Breast epithelium (tissue), 4 donors: ENCODE results near the gene CHST9. TPM values are rescaled to one million over a fixed set of nuclear protein-coding genes. Genes with fewer than 3 reads are reported as not detected.

Source experiments
- DNase-seq, 2 donors: peaks; one replicate each; pipeline ENCODE4 v3.0.0-alpha.2; 2019; ENCODE audit warnings: low spot score in 2 of 2
- H3K27ac ChIP-seq, 2 donors: fragments of 200-600 bp; sonication (generic) in 1 of 2; one replicate each; pipeline ENCODE4 v1.5.1; 2016 to 2019; ENCODE audit warnings: mild to moderate bottlenecking in 1 of 2
- H3K27me3 ChIP-seq, 2 donors: fragments of 200-600 bp; sonication (generic) in 1 of 2; one replicate each; pipeline versions ENCODE4 v1.5.1 to v1.6.0; 2017 to 2019; ENCODE audit warnings: control low read depth in 1 of 2, mild to moderate bottlenecking in 1 of 2
- H3K36me3 ChIP-seq: fragments of 200-600 bp; one replicate; pipeline ENCODE4 v1.5.1; 2019
- H3K4me1 ChIP-seq, 2 donors: fragments of 200-600 bp; sonication (generic); one replicate each; pipeline ENCODE4 v1.5.1; 2016 to 2019; ENCODE audit warnings: control low read depth in 1 of 2
- H3K4me3 ChIP-seq, 3 donors: fragments of 200-600 bp; sonication (generic); 1 replicate in 2 of 3; 2 replicates in 1 of 3; pipeline ENCODE4 v1.5.1; 2016 to 2019; ENCODE audit warnings: mild to moderate bottlenecking in 3 of 3, moderate library complexity in 2 of 3
- H3K9me3 ChIP-seq, 2 donors: fragments of 200-600 bp; sonication (generic) in 1 of 2; one replicate each; pipeline ENCODE4 v1.5.1; 2016 to 2019; ENCODE audit warnings: control low read depth in 1 of 2
- CTCF ChIP-seq, 3 donors: fragments of 450-650 bp; IDR thresholded peaks; one replicate each; pipeline ENCODE4 v1.5.1; 2016 to 2017; ENCODE audit warnings: antibody characterized with exemption in 3 of 3, mild to moderate bottlenecking in 3 of 3, moderate library complexity in 3 of 3
- POLR2A ChIP-seq: fragments of 450-650 bp; IDR thresholded peaks from one replicate; pipeline ENCODE4 v1.6.1; 2016; ENCODE audit warnings: antibody characterized with exemption, mild to moderate bottlenecking, moderate library complexity
- POLR2AphosphoS5 ChIP-seq, 3 donors: sonication (generic); formaldehyde crosslinking; IDR thresholded peaks; one replicate each; pipeline ENCODE4 v1.6.1; 2017; ENCODE audit warnings: antibody characterized with exemption in 3 of 3
- intact Hi-C: fragments of 100-400 bp; cut with DNase I; formaldehyde crosslinking; loops from one replicate; pipeline ENCODE4 v1.15.1; 2023; ENCODE audit warnings: low total_unique reads
- total RNA-seq, 3 donors: library from RNA; depleted of rRNA; stranded (reverse); fragments of >200 nt; gene quantifications; one replicate each; pipeline ENCODE4 v1.1.0, GENCODE V29; 2016

Gene CHST9
- total RNA-seq, 3 donors from 2014 or later, result 1.6 to 8.5 TPM; not detected in 1

- no peak for DNase-seq
- no peaks in the 10 kb centered on the region for H3K9me3 ChIP-seq
- H3K36me3 ChIP-seq, result no peaks in the 10 kb centered on the region
- H3K4me1 ChIP-seq, result no peaks in the 10 kb centered on the region
- intact Hi-C loops, result no loop called here
- no peak overlapping the region for H3K4me3 ChIP-seq
- TF ChIP-seq POLR2A, result no peak
- no peak for TF ChIP-seq CTCF (IDR thresholded peaks at IDR 0.05)
- TF ChIP-seq POLR2AphosphoS5 (IDR thresholded peaks at IDR 0.05), result no peak
- H3K27ac ChIP-seq, result no peak overlapping the region
- H3K27me3 ChIP-seq, result no peaks in the 10 kb centered on the region
Observed at GRCh38 chr18:27009293-27009692, 175.8 kb downstream of the CHST9 start.

GRCh38 chr18:27008575-27008974, 176.5 kb downstream of the CHST9 start:
- no peak overlapping the region for H3K27ac ChIP-seq
- no peak for TF ChIP-seq CTCF (IDR thresholded peaks at IDR 0.05)
- TF ChIP-seq POLR2A, result no peak
- TF ChIP-seq POLR2AphosphoS5 (IDR thresholded peaks at IDR 0.05), result no peak
- no peaks in the 10 kb centered on the region for H3K27me3 ChIP-seq
- H3K36me3 ChIP-seq, result no peaks in the 10 kb centered on the region
- H3K9me3 ChIP-seq, result no peaks in the 10 kb centered on the region
- DNase-seq, result no peak
- intact Hi-C loops, result no loop called here
- H3K4me1 ChIP-seq, result no peaks in the 10 kb centered on the region
- no peak overlapping the region for H3K4me3 ChIP-seq

GRCh38 chr18:27007880-27008279, 177.2 kb downstream of the CHST9 start:
- Histone ChIP-seq H3K4me3 (no peak overlapping the region), H3K9me3 (no peaks in the 10 kb centered on the region), H3K27ac (no peak overlapping the region), H3K36me3 (no peaks in the 10 kb centered on the region), H3K4me1 (no peaks in the 10 kb centered on the region), H3K27me3 (no peaks in the 10 kb centered on the region)
- intact Hi-C loops, result no loop called here
- DNase-seq, result no peak
- no peak for TF ChIP-seq POLR2AphosphoS5 (IDR thresholded peaks at IDR 0.05)
- no peak for TF ChIP-seq POLR2A
- TF ChIP-seq CTCF (IDR thresholded peaks at IDR 0.05), result no peak

GRCh38 chr18:27005589-27005988, 179.5 kb downstream of the CHST9 start:
- intact Hi-C loops, result no loop called here
- no peak for TF ChIP-seq POLR2AphosphoS5 (IDR thresholded peaks at IDR 0.05)
- no peak for TF ChIP-seq CTCF (IDR thresholded peaks at IDR 0.05)
- no peak for TF ChIP-seq POLR2A

GRCh38 chr18:27004056-27004829, 180.9 kb downstream of the CHST9 start:
- Histone ChIP-seq H3K4me1 (no peaks in the 10 kb centered on the region), H3K4me3 (no peak overlapping the region), H3K36me3 (no peaks in the 10 kb centered on the region), H3K27me3 (no peaks in the 10 kb centered on the region), H3K9me3 (no peaks in the 10 kb centered on the region), H3K27ac (no peak overlapping the region)
- intact Hi-C loops, result no loop called here
- TF ChIP-seq CTCF (IDR thresholded peaks at IDR 0.05), result peak in 2 of 3 donors; percentile 12 to 23
- TF ChIP-seq POLR2A, result no peak
- no peak for TF ChIP-seq POLR2AphosphoS5 (IDR thresholded peaks at IDR 0.05)
- DNase-seq, result no peak

More at GRCh38 chr18:27005589-27005988, 179.5 kb downstream of the CHST9 start:
- no peak overlapping the region for H3K4me3 ChIP-seq
- no peaks in the 10 kb centered on the region for H3K27me3 ChIP-seq
- H3K9me3 ChIP-seq, result no peaks in the 10 kb centered on the region
- no peaks in the 10 kb centered on the region for H3K36me3 ChIP-seq
- H3K27ac ChIP-seq, result no peak overlapping the region
- no peak for DNase-seq
- no peaks in the 10 kb centered on the region for H3K4me1 ChIP-seq
